BE2C (cell line): Measurements from ENCODE around the gene XCL2.
"Not testable (repeated sequence)": the region's sequence is repeated elsewhere in the genome, so short reads cannot be mapped to it uniquely, and the experiment has no call there.

Source experiments
- DNase-seq: peaks from one replicate; pipeline ENCODE4 v3.0.0-alpha.2; 2020
- H3K27me3 ChIP-seq: fragments of 250-450 bp; sonication (Bioruptor Pico); 2 replicates; pipeline ENCODE4 v1.5.1; 2020; ENCODE audit warnings: mild to moderate bottlenecking
- H3K36me3 ChIP-seq: fragments of 250-450 bp; sonication (Bioruptor Pico); 2 replicates; pipeline ENCODE4 v1.5.1; 2020; ENCODE audit warnings: mild to moderate bottlenecking
- H3K4me1 ChIP-seq: fragments of 250-450 bp; sonication (Bioruptor Pico); 2 replicates; pipeline ENCODE4 v1.5.1; 2020
- H3K4me3 ChIP-seq: 2 replicates; pipeline ENCODE4 v1.5.1; 2011; ENCODE audit warnings: low read depth, low read length
- H3K9me3 ChIP-seq: fragments of 250-450 bp; sonication (Bioruptor Pico); 2 replicates; pipeline ENCODE4 v1.5.1; 2020
- CTCF ChIP-seq: IDR thresholded peaks from 2 replicates; pipeline ENCODE4 v1.5.1; 2012; ENCODE audit warnings: mild to moderate bottlenecking, low read depth, low read length

XCL2 gene

GRCh38 chr1:168553680-168554553, 10.1 kb upstream of the XCL2 start:
- H3K9me3 ChIP-seq = no peaks in the 10 kb centered on the region
- H3K36me3 ChIP-seq = no peaks in the 10 kb centered on the region
- H3K27me3 ChIP-seq = no peaks in the 10 kb centered on the region; the same call in 1 of the 2 replicates
- H3K4me3 ChIP-seq = no peak overlapping the region
- no peak for TF ChIP-seq CTCF
- no peak for DNase-seq
- H3K4me1 ChIP-seq = no peaks in the 10 kb centered on the region

GRCh38 chr1:168552961-168553360, 9.2 kb upstream of the XCL2 start:
- Histone ChIP-seq H3K36me3 (no peaks in the 10 kb centered on the region), H3K27me3 (no peaks in the 10 kb centered on the region), H3K4me3 (no peak overlapping the region), H3K4me1 (no peaks in the 10 kb centered on the region), H3K9me3 (no peaks in the 10 kb centered on the region)
- TF ChIP-seq CTCF = no peak
- no peak for DNase-seq

GRCh38 chr1:168551688-168552087, 7.9 kb upstream of the XCL2 start:
- no peak overlapping the region for H3K4me3 ChIP-seq
- H3K4me1 ChIP-seq = no peaks in the 10 kb centered on the region
- TF ChIP-seq CTCF = no peak
- H3K9me3 ChIP-seq = no peaks in the 10 kb centered on the region
- DNase-seq = no peak
- H3K27me3 ChIP-seq = no peaks in the 10 kb centered on the region
- H3K36me3 ChIP-seq = no peaks in the 10 kb centered on the region

GRCh38 chr1:168550971-168551370, 7.2 kb upstream of the XCL2 start:
- no peak for TF ChIP-seq CTCF
- Histone ChIP-seq H3K27me3 (no peaks in the 10 kb centered on the region), H3K36me3 (no peaks in the 10 kb centered on the region), H3K4me1 (no peaks in the 10 kb centered on the region), H3K9me3 (no peaks in the 10 kb centered on the region), H3K4me3 (no peak overlapping the region)
- DNase-seq = no peak

- not testable (repeated sequence) for H3K4me1 ChIP-seq, DNase-seq
These were observed 2.7 kb upstream of the XCL2 start for GRCh38 chr1:168546553-168546895.

GRCh38 chr1:168545678-168546552, 2.1 kb upstream of the XCL2 start:
- peak; percentile 70 for TF ChIP-seq CTCF
- DNase-seq = peak; percentile 26
- not testable (repeated sequence) for H3K27me3 ChIP-seq, H3K36me3 ChIP-seq, H3K4me1 ChIP-seq, H3K4me3 ChIP-seq, H3K9me3 ChIP-seq

More at GRCh38 chr1:168546553-168546895, 2.7 kb upstream of the XCL2 start:
- H3K9me3 ChIP-seq, H3K36me3 ChIP-seq, H3K27me3 ChIP-seq, H3K4me3 ChIP-seq: not testable (repeated sequence)

GRCh38 chr1:168542978-168543377, 819 bp downstream of the XCL2 start:
- not testable (repeated sequence) for H3K27me3 ChIP-seq, H3K4me1 ChIP-seq, H3K9me3 ChIP-seq, H3K4me3 ChIP-seq, DNase-seq, H3K36me3 ChIP-seq

- H3K36me3 ChIP-seq, H3K4me3 ChIP-seq, H3K27me3 ChIP-seq, DNase-seq, H3K4me1 ChIP-seq, H3K9me3 ChIP-seq: not testable (repeated sequence)
These were observed 3.0 kb downstream of the XCL2 start for GRCh38 chr1:168540798-168541197.
